Caki2 (cell line): ENCODE results near the gene PPP2R2C. TPM values are rescaled to one million over a fixed set of nuclear protein-coding genes. Genes with fewer than 3 reads are reported as not detected.

ENCODE experiments used
- total RNA-seq: library from RNA; depleted of rRNA; stranded (reverse); fragments of >200 nt; shearing (Covaris generic); gene quantifications from 2 replicates; pipeline ENCODE4 v1.2.3, GENCODE V29; 2014; ENCODE audit warnings: low replicate concordance; rRNA removed

PPP2R2C gene
- total RNA-seq, 1 experiment from 2014 or later = 51.9 TPM

Other genes starting within 250 kb of the PPP2R2C start
- gene WFS1, start 202.8 kb downstream of the PPP2R2C start, total RNA-seq = 9.8 and 11.9 TPM in 2 replicates
- 3.2 and 8.3 TPM in 2 replicates for gene MAN2B2, start 102.6 kb upstream of the PPP2R2C start, total RNA-seq
- 224 and 258 TPM in 2 replicates for gene MRFAP1, start 168.1 kb upstream of the PPP2R2C start, total RNA-seq
- gene S100P, start 221.3 kb upstream of the PPP2R2C start, total RNA-seq = not detected in 2 replicates
- gene MRFAP1L1, start 237.3 kb upstream of the PPP2R2C start, total RNA-seq = 43.6 and 58.4 TPM in 2 replicates
- 55.4 and 62.2 TPM in 2 replicates for gene BLOC1S4, start 243.6 kb upstream of the PPP2R2C start, total RNA-seq